WTC11 (cell line): Measurements from ENCODE around the gene PAQR4. TPM values are rescaled to one million over a fixed set of nuclear protein-coding genes. Genes with fewer than 3 reads are reported as not detected.

ENCODE experiments used
- ATF1 ChIP-seq: sonication (generic); formaldehyde crosslinking; IDR thresholded peaks from 2 replicates; pipeline ENCODE4 v1.8.1; 2023; ENCODE audit warnings: mild to moderate bottlenecking, moderate library complexity, missing genetic modification reagents
- CDX4 ChIP-seq: fragments of 250-450 bp; sonication (Bioruptor Pico); IDR thresholded peaks from 2 replicates; pipeline ENCODE4 v1.9.0; 2021; ENCODE audit warnings: moderate library complexity, mild to moderate bottlenecking, inconsistent platforms, borderline replicate concordance
- CREB1 ChIP-seq: sonication (generic); formaldehyde crosslinking; IDR thresholded peaks from 2 replicates; pipeline ENCODE4 v1.8.0; 2023; ENCODE audit warnings: mild to moderate bottlenecking, missing genetic modification reagents
- CREM ChIP-seq: sonication (generic); formaldehyde crosslinking; IDR thresholded peaks from 2 replicates; pipeline ENCODE4 v1.8.1; 2022; ENCODE audit warnings: mild to moderate bottlenecking, missing genetic modification reagents, moderate library complexity
- E2F4 ChIP-seq: sonication (generic); formaldehyde crosslinking; IDR thresholded peaks from 2 replicates; pipeline ENCODE4 v1.8.1; 2022; ENCODE audit warnings: low read depth, mild to moderate bottlenecking, moderate library complexity, missing genetic modification reagents, borderline replicate concordance
- ERG ChIP-seq: fragments of 250-450 bp; sonication (Bioruptor Pico); IDR thresholded peaks from 2 replicates; pipeline ENCODE4 v1.8.0; 2021; ENCODE audit warnings: mild to moderate bottlenecking
- FOXJ3 ChIP-seq: sonication (generic); formaldehyde crosslinking; IDR thresholded peaks from 2 replicates; pipeline ENCODE4 v1.9.0; 2021; ENCODE audit warnings: missing genetic modification reagents, mild to moderate bottlenecking, borderline replicate concordance
- GTF2I ChIP-seq: fragments of 250-450 bp; sonication (Bioruptor Pico); conservative IDR thresholded peaks from 2 replicates; pipeline ENCODE4 v1.4.0; 2021; ENCODE audit warnings: mild to moderate bottlenecking
- HMGA2 ChIP-seq: fragments of 250-450 bp; sonication (Bioruptor Pico); IDR thresholded peaks from 2 replicates; pipeline ENCODE4 v1.4.0; 2021; ENCODE audit warnings: mild to moderate bottlenecking, moderate library complexity
- HMGXB4 ChIP-seq: sonication (generic); formaldehyde crosslinking; IDR thresholded peaks from 2 replicates; pipeline ENCODE4 v1.8.1; 2023; ENCODE audit warnings: mild to moderate bottlenecking, moderate library complexity, missing genetic modification reagents
- IRF2 ChIP-seq: sonication (generic); formaldehyde crosslinking; IDR thresholded peaks from 2 replicates; pipeline ENCODE4 v1.8.0; 2022; ENCODE audit warnings: low read depth, missing genetic modification reagents, borderline replicate concordance
- JUN ChIP-seq: sonication (generic); formaldehyde crosslinking; IDR thresholded peaks from 2 replicates; pipeline ENCODE4 v1.8.0; 2023; ENCODE audit warnings: mild to moderate bottlenecking, missing genetic modification reagents
- MAX ChIP-seq: sonication (generic); formaldehyde crosslinking; IDR thresholded peaks from 2 replicates; pipeline ENCODE4 v1.8.0; 2022; ENCODE audit warnings: mild to moderate bottlenecking, missing genetic modification reagents
- MLX ChIP-seq: sonication (generic); formaldehyde crosslinking; IDR thresholded peaks from 2 replicates; pipeline ENCODE4 v1.8.1; 2023; ENCODE audit warnings: mild to moderate bottlenecking, missing genetic modification reagents, moderate library complexity
- NR3C1 ChIP-seq: sonication (generic); formaldehyde crosslinking; conservative IDR thresholded peaks from 2 replicates; pipeline ENCODE4 v1.8.1; 2023; ENCODE audit warnings: low read depth, mild to moderate bottlenecking, missing genetic modification reagents
- PREB ChIP-seq: sonication (generic); formaldehyde crosslinking; IDR thresholded peaks from 2 replicates; pipeline ENCODE4 v1.8.1; 2022; ENCODE audit warnings: mild to moderate bottlenecking, missing genetic modification reagents, moderate library complexity, borderline replicate concordance
- RORB ChIP-seq: fragments of 250-450 bp; sonication (Bioruptor Pico); IDR thresholded peaks from 2 replicates; pipeline ENCODE4 v1.9.0; 2021; ENCODE audit warnings: mild to moderate bottlenecking
- STAT6 ChIP-seq: sonication (generic); formaldehyde crosslinking; conservative IDR thresholded peaks from 2 replicates; pipeline ENCODE4 v1.8.1; 2023; ENCODE audit warnings: mild to moderate bottlenecking, low read depth, missing genetic modification reagents, moderate library complexity
- ZNF281 ChIP-seq: sonication (generic); formaldehyde crosslinking; IDR thresholded peaks from 2 replicates; pipeline ENCODE4 v1.8.0; 2023; ENCODE audit warnings: mild to moderate bottlenecking, missing genetic modification reagents
- ZNF423 ChIP-seq: fragments of 250-450 bp; sonication (Bioruptor Pico); IDR thresholded peaks from 2 replicates; pipeline ENCODE4 v2.1.2; 2022; ENCODE audit warnings: mild to moderate bottlenecking, moderate library complexity
- total RNA-seq: library from RNA; stranded (reverse); gene quantifications from 3 replicates; pipeline ENCODE4 v1.2.3, GENCODE V29; 2021

The PAQR4 gene
- total RNA-seq, 1 experiment from 2014 or later = 32.4 TPM

GRCh38 chr16:3007957-3008689, 39.0 kb downstream of the PAQR4 start (continued):
- TF ChIP-seq MAX (CRISPR knock-in tag) (peak; percentile 19; the same call in 1 of the 2 replicates), ZNF281 (CRISPR knock-in tag) (peak; percentile 100), HMGA2 (CRISPR knock-in tag) (no peak), IRF2 (CRISPR knock-in tag) (no peak), PREB (CRISPR knock-in tag) (no peak), STAT6 (no peak), ATF1 (CRISPR knock-in tag) (no peak), FOXJ3 (peak; percentile 17; the same call in 1 of the 2 replicates), JUN (CRISPR knock-in tag) (no peak), RORB (CRISPR knock-in tag) (no peak), ERG (CRISPR knock-in tag) (peak; percentile 92), HMGXB4 (CRISPR knock-in tag) (peak; percentile 69; the same call in 1 of the 2 replicates), CREM (peak; percentile 45; the same call in 1 of the 2 replicates), CREB1 (CRISPR knock-in tag) (no peak), ZNF423 (CRISPR knock-in tag) (peak; percentile 68), NR3C1 (CRISPR knock-in tag) (no peak), E2F4 (CRISPR knock-in tag) (no peak), CDX4 (CRISPR knock-in tag) (no peak), GTF2I (peak; percentile 91), MLX (CRISPR knock-in tag) (no peak)
